ENCODE data around the gene NCS1.

Gene NCS1

GRCh38 chr9:130175355-130175754 is 3.2 kb downstream of the NCS1 start:
- TF ChIP-seq TAF1 (IDR thresholded peaks at IDR 0.05; ENCODE audit: borderline replicate concordance, insufficient read depth, low read length) (no peak), SIN3A (IDR thresholded peaks at IDR 0.05; ENCODE audit: borderline replicate concordance, insufficient read depth, low read length) (no peak), POLR2AphosphoS5 (IDR thresholded peaks at IDR 0.05; ENCODE audit: low read depth, low read length) (no peak), FOXP2 (optimal IDR thresholded peaks at IDR 0.05; ENCODE audit: borderline replicate concordance, extremely low read depth, extremely low read length, insufficient read depth) (no peak), REST (IDR thresholded peaks at IDR 0.05; ENCODE audit: insufficient read depth in 1 of 2, low read depth in 2 of 2, low read length in 2 of 2) (no peak)

DNA sequence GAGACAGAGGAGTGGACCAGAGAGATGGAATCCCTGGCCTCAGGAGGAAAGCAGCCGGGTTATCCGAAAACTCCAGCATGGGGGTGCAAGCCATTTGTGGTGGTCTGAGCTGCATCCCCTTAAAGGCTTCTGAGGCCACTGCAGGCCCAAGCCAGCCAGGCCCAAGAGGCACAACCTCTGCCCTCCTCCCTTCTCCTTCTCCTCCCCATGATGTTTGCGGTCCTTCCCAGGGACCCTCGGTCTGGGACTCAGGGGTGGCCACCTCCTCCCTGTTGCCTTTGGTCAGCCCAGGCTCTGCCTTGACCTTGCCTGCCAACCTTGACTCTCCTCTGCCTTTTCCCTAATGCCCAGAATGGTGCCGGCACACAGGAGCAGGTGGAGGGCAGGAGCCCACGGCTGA is 4.6 kb downstream of the NCS1 start:
- TF ChIP-seq TAF1 (IDR thresholded peaks at IDR 0.05; ENCODE audit: borderline replicate concordance, insufficient read depth, low read length) (no peak), SIN3A (IDR thresholded peaks at IDR 0.05; ENCODE audit: borderline replicate concordance, insufficient read depth, low read length) (no peak), REST (IDR thresholded peaks at IDR 0.05; ENCODE audit: insufficient read depth in 1 of 2, low read depth in 2 of 2, low read length in 2 of 2) (no peak), POLR2AphosphoS5 (IDR thresholded peaks at IDR 0.05; ENCODE audit: low read depth, low read length) (no peak), FOXP2 (optimal IDR thresholded peaks at IDR 0.05; ENCODE audit: borderline replicate concordance, extremely low read depth, extremely low read length, insufficient read depth) (no peak)

GRCh38 chr9:130177898-130178805 is 5.9 kb downstream of the NCS1 start:
- TF ChIP-seq POLR2AphosphoS5 (IDR thresholded peaks at IDR 0.05; ENCODE audit: low read depth, low read length) (no peak), REST (IDR thresholded peaks at IDR 0.05; ENCODE audit: insufficient read depth in 1 of 2, low read depth in 2 of 2, low read length in 2 of 2) (no peak), TAF1 (IDR thresholded peaks at IDR 0.05; ENCODE audit: borderline replicate concordance, insufficient read depth, low read length) (no peak), SIN3A (IDR thresholded peaks at IDR 0.05; ENCODE audit: borderline replicate concordance, insufficient read depth, low read length) (no peak), FOXP2 (optimal IDR thresholded peaks at IDR 0.05; ENCODE audit: borderline replicate concordance, extremely low read depth, extremely low read length, insufficient read depth) (no peak)

- TF ChIP-seq REST (IDR thresholded peaks at IDR 0.05; ENCODE audit: insufficient read depth in 1 of 2, low read depth in 2 of 2, low read length in 2 of 2) (no peak), TAF1 (IDR thresholded peaks at IDR 0.05; ENCODE audit: borderline replicate concordance, insufficient read depth, low read length) (no peak), SIN3A (IDR thresholded peaks at IDR 0.05; ENCODE audit: borderline replicate concordance, insufficient read depth, low read length) (no peak), POLR2AphosphoS5 (IDR thresholded peaks at IDR 0.05; ENCODE audit: low read depth, low read length) (no peak), FOXP2 (optimal IDR thresholded peaks at IDR 0.05; ENCODE audit: borderline replicate concordance, extremely low read depth, extremely low read length, insufficient read depth) (no peak)
These were observed 7.2 kb downstream of the NCS1 start for GRCh38 chr9:130179331-130179907.
